CD4-positive, alpha-beta T cell treated with Interleukin-4 for 1 hour (primary cell): Measurements from ENCODE around the gene DHRS7B.
"Not testable (repeated sequence)": the region's sequence is repeated elsewhere in the genome, so short reads cannot be mapped to it uniquely, and the experiment has no call there.

Source experiments
- DNase-seq, 2 donors: peaks; one replicate each; pipeline ENCODE4 v3.0.0-alpha.2; 2020 to 2022

Gene DHRS7B, protein sequence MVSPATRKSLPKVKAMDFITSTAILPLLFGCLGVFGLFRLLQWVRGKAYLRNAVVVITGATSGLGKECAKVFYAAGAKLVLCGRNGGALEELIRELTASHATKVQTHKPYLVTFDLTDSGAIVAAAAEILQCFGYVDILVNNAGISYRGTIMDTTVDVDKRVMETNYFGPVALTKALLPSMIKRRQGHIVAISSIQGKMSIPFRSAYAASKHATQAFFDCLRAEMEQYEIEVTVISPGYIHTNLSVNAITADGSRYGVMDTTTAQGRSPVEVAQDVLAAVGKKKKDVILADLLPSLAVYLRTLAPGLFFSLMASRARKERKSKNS

DNA sequence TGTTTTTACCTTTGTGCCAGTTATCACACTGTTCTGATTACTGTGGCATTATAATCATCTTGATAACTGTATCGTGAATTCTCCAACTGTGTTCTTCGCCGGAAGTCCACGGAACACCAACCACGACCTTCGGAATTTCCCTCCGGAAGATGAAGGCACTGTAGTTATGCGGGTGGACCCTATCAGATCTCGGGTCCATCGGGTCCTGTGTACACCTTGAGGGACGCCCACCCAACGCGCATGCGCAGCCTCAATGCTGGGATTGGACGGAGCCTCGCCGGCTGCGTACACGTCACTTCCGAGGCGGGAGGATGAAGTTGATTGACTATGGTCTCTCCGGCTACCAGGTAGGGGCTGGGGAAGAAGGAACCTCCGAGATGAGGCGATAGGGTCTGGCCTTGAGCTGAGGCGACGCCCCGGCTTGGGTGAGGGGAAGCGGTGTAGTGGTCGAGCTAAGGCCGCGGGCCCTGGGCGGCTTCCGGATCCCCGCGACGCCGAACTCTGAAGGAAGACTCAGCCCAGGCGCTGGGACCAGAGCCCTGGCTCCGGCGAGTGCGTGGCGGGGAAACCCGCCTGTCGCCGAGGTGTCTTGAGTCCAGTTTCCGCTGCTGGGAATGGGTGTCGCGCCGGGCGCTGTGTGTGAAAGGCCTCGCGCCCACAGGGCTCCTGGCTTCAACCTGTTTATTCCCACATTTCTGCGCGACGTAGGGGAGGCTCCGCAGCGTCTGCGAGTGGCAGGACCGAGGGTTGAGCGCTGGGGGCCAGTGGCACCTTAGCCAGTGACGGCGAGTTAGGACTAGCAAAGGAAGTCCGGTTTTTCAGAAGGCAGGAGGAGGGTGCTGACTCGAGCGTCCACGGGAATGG, at the start of gene DHRS7B:
DHRS7B (plus strand) TSS at position 320 of the 864 bp plus-strand sequence; CDS start at position 328, 8 bp downstream.
- DNase-seq = peak; percentile 97 to 98

DNA sequence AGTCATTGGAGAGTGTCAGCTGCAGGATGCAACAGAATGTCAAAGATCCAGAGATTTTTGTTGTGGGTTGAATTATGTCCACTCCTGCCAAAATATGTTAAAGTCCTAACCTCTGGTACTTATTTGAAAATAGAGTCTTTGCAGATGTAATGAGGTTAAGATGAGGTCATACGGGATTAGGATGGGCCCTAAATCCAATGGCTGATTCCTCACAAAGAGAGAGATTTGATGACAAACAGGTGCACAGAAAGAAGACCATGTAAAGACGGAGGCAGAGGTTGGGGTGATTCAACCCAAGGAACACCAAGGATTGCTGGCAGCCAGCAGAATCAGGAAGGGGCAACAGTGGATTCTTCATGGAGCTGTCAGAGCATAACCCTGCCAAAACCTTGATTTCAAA, 49.5 kb upstream of the DHRS7B start:
- DNase-seq = no peak

DNA sequence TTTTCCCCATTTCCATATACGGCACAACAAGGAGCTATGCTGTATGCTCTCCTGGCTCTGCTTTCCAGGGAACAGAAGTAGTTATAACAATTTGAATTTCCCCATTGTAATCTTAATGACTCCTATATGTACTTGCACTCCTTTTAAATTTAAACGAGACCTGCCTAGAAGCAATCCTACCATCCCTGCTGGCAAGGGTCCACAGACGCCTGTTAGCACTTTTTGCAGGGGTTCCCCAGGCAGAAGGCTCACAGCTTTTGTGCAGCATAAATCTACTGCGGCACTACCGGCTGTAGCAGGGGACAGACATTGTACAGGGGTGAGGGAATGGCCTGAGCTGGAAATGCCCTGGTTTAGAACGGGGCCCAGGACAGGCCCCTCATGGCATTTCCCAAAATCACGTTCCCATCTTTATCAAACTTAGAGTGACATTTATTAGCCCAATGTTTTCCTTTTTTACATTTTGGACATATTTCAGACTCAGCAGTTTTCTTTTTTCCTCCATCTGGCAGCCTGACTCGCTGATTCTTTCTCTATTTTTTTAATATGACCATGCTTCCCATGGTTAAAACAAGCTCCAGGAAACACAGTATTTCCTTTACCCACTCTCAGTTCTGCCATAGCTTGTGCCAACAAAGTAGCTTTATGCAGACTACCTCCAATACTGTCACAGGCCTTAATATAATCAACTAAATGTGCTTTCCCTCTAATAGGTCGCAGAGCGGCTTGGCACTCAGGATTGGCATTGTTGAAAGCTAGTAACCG, 48.6 kb upstream of the DHRS7B start:
- no peak for DNase-seq

DNA sequence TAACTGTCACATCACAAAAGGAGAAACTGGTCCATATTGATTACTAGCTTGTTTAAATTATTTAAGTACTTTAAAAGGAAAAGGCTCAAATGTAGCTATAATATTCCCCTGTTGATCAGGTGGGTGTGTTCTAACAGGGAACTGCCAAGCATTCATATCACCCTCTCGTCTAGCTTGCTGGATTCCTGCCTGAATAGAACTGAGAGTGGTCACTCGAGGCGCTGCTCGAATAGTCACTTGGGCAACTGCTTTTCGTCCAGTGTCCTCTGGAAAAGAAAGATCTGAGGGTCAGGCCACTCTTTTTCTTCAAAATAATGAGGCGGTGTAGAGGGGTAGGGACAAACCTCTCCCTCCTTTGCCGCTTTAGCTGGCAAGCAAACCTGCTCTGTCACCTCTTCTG, 47.6 kb upstream of the DHRS7B start:
- DNase-seq = no peak

DNA sequence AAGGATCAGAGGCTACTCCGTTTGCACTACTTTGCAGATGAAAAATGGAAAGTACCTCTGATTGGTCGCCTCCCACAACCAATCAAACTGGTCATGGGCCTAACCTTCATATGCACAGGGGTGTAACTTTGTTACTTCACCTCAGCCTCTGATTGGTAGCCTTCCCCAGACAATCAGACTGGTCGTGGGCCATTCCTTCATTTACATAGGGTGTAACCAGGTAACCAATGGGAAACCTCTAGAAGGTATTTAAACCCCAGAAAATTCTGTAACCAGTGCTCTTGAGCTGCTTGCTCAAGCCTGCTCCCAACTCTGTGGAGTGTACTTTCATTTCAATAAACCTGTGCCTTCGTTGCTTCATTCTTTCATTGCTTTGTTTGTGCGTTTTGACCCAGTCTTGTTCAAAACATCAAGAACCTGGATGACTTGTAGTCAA, 44.7 kb upstream of the DHRS7B start:
- DNase-seq = no peak

DNA sequence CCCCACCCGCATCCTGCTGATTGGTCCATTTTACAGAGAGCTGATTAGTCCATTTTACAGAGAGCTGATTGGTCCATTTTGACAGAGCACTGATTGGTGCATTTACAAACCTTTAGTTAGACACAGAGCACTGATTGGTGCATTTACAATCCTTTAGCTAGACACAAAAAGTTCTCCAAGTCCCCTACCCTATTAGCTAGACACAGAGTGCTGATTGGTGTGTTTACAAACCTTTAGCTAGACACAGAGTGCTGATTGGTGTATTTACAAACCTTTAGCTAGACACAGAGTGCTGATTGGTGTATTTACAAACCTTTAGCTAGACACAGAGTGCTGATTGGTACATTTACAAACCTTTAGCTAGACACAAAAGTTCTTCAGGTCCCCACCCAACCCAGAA, 41.5 kb upstream of the DHRS7B start:
- DNase-seq = not testable (repeated sequence)

DNA sequence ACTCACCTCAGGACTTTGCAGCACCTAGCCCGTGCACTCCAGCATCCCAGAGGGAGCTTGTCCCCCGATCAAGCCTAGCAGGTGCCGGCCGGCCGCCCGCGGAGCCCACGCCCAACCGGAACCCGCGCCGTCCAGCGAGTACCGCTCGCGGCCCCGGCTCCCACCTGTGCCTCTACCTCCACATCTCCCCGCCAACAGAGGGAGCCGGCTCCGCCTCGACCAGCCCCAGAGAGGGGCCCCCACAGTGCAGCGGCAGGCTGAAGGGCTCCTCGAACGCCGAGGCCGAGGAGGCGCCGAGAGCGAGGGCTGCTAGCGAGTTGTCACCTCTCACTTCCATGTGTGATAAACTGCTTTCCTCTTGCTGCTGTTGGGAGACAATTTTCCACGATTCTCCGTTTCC, 41.1 kb upstream of the DHRS7B start:
- no peak for DNase-seq

DNA sequence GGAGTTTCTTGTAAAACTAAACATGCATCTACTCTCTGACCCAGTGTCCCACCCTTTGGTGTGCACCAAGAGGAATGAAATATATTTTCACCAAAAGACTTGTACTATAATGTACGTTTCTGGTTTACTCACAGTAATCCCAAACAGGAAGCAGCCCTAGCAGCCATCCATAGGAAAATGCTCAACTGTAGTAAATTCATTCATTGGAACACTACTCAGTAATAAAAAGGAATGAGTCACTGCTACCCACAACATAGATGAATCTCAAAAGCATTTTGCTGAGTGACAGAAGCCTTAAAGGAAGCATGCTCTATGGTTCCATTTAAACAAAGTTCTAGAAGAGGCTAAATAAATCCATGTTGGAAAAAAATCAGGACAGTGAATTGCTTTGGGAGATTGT, 37.6 kb upstream of the DHRS7B start:
- no peak for DNase-seq

DNA sequence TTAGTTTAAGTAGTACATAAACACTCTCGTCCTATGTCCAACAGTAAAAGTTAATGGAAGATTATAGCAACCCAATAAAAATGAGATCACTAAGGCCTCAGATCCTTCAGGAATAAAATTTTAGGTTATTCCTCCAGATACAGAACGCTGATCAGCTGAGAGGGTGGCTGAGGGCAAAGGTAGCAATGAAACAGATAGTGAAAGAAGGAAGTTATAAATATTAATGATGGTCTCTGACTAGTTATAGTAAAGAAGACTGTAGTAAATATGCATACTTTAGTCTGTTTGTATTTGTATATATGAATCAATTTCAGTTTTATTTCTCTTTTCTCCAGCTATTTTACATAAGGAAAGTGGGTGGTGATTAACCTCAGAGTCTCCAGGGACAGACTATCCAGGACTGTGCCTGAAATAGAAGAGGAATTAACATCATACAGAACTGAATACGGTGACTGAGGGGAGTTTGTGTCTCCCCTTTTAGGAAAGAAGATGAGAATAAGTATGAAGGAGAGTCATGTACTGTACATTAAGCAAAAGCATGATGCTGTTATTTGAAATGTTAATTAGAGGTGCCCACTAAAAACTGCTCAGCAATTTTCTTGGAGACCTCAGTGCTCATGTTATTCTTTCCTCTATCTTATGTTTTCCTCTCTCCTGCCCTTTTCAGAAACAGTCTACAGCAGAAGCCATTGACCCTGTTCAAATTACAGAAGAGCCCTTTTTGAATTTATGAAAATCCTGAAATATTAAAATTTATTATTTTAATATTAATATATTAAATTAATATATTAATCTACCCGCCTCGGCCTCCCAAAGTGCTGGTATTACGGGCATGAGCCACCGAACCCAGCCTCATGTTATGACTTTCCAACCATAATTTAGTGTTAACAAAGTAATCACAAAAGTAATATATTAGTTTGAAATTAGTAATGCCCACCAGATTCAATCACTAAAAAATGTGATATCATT, 36.5 kb upstream of the DHRS7B start:
- DNase-seq = no peak

DNA sequence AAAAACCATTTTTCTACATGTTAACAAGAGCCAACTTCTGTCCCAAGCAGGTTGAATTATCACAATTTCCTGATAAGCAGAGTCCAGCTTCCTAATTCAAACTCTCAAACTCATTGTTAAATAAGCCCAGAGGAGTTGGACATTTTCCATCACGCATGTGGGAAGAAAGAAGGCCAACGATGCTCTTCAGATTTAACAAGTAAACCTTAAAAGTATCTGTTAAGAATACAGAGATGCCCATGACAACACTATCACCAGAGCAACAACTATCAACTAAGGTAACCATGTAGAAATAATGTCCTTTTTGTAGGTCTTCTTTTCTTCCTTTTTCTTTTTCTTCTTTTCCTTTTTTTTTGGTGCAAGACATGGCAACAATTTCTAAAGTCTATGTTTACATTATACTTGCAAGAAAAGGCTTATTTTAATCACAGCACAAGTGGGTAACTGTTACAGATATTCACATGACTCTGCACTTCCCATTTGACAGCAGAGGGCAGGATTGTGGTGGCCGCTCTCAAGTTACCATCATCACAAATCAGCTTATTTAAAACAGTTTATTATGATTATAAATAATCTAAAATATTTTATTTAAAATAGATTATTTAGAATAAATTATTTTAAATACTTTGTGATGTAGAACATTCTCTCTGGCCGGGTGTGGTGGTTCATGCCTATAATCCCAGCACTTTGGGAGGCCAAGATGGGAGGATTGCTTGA, 35.7 kb upstream of the DHRS7B start:
- no peak for DNase-seq

DNA sequence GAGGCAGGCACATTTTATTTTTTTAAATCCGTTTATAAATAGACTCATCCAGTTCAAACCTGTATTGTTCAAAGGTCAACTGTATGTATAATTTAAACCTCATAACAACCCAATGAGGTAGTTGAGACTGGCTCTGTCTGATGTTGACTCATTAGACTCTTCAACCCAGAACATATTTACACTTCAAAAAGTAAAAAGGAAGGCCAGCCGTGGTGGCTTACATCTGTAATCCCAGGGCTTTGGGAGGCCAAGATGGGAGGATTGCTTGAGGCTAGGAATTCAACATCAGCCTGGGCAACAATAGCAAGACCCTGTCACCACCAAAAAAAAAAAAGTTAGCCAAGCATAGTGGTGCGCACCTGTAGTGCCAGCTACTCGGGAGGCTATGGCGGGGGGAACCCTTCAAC, 32.5 kb upstream of the DHRS7B start:
- DNase-seq = no peak

DNA sequence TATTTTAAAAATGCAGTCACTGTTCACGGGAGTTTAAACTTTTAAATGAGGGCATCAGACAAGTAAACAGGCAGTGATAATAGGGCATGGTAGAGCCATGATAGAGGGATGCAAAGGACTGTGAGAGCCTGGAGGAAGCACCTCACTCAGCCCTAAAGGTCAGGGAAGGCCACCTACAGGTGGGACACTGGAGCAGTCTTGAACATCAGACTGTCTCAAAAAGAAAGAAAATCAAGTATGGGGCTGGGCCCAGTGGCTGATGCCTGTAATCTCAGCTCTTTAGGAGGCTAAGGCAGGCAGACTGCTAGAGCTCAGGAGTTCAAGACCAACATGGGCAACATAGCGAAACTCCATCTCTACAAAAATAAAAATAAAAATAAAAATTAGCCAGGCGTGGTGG, 31.0 kb upstream of the DHRS7B start:
- no peak for DNase-seq

DNA sequence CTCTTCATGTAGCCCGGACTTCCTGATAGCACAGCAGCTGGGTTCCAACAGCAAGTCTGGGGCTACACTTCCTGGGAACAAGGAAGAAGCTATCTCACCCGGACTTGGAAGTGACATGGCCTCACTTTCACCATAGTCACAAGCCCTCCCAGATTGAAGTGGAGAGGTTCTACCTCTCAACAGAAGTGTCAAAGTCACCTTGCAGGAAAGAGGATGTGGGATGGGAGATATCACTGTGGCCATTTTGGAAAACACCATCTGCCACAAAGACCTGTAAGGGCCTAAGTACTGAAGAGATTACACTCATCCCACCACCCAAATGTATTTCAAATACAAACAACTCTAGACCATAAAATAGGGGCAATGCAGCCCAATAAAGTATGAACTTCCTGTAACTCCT, 29.9 kb upstream of the DHRS7B start:
- DNase-seq = no peak

DNA sequence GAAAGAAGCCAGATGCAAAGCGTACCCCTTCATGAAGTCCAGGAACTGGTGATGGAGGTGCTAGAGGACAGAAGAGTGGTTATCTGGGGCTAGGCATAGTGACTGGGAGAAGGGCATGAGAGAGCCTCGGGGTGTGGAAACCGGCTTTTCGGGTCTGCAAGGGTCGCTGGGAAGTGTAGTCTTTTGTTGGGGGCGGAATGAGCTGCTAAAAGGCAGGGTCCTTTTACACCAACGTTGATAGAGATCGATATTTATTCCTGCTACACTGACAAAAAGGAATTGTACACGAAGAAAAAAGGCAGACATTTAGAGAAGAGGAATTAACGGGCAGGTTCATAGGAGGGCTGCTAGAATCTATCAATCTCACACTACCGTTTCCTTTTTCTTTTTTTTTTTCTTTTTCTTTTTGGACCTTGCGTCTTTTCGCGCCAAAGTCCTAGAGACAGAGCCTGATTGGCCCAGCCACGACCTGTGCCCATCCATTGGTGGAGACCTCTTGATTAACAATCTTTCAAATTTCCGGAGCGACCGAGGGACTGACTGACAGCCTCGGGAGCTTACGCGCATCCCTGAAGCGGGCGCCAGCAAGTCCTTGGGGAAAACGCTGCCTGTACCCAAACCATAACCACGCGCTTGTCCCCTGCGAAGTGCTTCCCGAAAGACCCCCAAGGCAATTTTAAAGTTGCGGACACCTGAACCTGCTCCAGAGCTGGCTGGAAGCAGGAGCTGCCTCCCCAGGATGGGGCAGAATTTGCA, 27.7 kb upstream of the DHRS7B start:
- DNase-seq = peak; percentile 66 to 71

DNA sequence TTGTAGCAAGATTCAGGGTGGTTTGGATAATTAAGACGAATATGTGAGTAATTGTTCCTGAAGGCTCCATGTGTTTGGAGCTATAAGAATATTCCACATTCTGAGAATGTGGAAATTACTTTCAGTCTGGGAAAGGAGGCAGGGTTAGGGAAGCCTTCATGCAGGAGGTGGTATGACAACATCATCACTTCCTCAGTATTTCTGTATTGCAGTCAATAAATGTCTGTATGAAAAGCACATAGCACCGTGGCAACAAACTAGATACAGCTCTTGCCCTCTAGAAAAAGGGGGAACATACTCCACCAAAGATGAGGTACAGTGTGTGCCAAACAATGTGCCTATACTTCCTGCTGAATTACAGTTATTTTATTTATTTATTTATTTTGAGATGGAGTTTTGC, 26.1 kb upstream of the DHRS7B start:
- DNase-seq = no peak

DNA sequence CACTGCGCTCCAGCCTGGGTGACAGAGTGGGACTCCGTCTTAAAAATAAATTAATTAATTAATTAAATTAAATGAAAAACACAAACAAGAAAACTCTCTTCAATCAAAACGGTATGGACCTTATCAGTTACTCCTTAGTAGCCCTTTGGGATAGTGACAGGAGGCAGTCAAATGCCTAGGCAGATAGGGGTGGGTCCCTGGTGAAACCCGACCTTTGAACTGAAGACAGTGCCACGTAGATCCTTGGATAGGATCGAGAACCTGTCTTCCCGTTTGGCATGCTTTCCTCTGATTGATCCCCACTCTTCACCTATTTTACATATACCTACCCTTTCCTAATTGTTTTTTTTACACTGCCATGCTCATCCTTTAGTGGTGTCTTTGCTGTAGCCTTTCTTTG, 22.2 kb upstream of the DHRS7B start:
- no peak for DNase-seq

DNA sequence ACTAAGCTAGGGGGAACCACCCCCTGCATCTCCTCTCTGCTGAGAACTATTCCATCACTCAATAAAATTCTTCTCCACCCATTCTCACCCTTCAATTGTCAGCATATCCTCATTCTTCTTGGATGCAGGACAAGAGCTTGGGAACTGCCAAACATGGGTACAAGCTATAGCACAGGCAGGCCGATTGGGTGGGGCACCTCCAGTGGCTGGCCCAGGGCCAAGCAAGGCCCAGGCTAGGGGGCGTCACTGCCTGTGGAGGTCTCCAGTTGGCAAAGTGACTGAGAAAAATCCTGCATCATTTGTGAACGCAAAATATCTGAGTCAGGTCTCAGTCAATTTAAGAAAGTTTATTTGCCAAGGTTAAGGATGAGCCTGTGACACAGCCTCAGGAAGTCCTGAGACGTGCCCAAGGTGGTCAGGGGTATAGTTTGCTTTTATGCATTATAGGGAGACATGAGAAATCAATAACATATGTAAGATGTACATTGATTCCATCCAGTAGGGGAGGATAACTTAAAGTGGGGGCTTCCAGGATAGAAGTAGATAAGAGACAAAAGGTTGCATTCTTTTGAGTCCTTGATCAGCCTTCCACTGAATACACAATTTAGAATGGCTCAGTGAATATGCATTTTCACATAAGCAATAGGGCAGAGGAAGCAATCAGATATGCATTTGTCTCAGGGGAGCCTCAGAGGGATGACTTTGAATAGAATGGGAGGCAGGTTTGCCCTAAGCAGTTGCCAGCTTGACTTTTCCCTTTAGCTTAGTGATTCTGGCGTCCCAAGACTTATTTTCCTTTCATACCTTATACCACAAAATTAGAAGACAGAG, 21.5 kb upstream of the DHRS7B start:
- no peak for DNase-seq

DNA sequence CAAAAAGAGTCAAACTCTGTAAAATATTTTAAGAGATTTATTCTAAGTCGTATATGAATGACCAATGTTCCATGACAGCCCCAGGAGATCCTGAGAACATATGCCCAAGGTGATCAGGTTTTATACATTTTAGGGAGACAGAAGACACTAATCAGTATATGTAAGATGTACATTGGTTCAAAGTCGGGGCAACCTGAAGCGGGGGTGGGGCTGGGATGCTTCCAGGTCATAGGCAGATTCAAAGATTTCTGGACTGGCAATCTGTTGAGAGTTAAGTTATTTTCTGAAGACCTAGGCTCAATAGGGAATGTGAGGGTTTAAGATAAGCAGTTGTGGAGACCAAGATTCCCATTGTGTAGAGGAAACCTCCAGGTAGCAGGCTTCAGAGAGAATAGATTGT, 20.4 kb upstream of the DHRS7B start:
- no peak for DNase-seq

DNA sequence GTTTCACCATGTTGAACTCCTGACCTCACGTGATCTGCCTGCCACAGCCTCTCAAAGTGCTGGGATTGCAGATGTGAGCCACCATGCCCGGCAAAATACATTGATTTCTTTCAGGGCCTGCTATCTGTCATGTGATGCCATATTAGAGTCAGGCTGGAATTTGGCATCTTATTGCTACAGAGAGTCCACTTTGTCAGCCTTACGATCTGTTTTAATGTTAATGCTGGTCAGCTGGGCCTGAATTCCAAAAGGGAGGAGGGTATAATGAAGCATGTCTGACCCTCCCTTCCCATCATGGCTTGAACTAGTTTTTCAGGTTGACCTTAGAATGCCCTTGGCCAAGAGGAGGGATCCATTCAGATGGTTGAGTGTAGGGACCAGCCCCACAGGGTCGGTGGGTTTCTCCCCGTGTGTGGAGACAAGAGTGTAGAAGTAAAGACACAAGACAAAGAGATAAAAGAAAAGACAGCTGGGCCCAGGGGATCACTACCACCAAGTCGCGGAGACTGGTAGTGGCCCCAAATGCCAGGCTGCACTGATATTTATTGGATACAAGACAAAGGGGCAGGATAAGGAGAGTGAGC, 19.6 kb upstream of the DHRS7B start:
- DNase-seq = not testable (repeated sequence)
